Liver (tissue), 3 donors: ENCODE results near the gene SLC9A3.

Source experiments
- ATF3 ChIP-seq: IDR thresholded peaks from 2 replicates; pipeline ENCODE4 v1.6.1; 2016; ENCODE audit warnings: antibody characterized with exemption
- CTCF ChIP-seq: fragments of 150-350 bp; IDR thresholded peaks from 2 replicates; pipeline ENCODE4 v1.5.1; 2017; ENCODE audit warnings: improper control_type of control experiment, low read depth, low read length; ENCODE audit not compliant: missing input control
- EGR1 ChIP-seq, 2 donors: IDR thresholded peaks; 2 replicates each; pipeline ENCODE4 v1.6.1; 2016 to 2018; ENCODE audit warnings: antibody characterized with exemption in 2 of 2, low read depth in 2 of 2
- GABPA ChIP-seq, 2 donors: IDR thresholded peaks in 1 of 2; conservative IDR thresholded peaks in 1 of 2; 2 replicates each; pipeline ENCODE4 v1.6.1; 2016; ENCODE audit warnings: antibody characterized with exemption in 2 of 2, mild to moderate bottlenecking in 1 of 2, moderate library complexity in 1 of 2
- JUND ChIP-seq, 2 donors: IDR thresholded peaks; 2 replicates each; pipeline ENCODE4 v1.6.1; 2016; ENCODE audit warnings: antibody characterized with exemption in 2 of 2
- MAX ChIP-seq: IDR thresholded peaks from 2 replicates; pipeline ENCODE4 v1.6.1; 2016; ENCODE audit warnings: antibody characterized with exemption
- RAD21 ChIP-seq, 2 donors: IDR thresholded peaks; 2 replicates each; pipeline ENCODE4 v1.6.1; 2016; ENCODE audit warnings: antibody characterized with exemption in 2 of 2, mild to moderate bottlenecking in 2 of 2
- REST ChIP-seq: IDR thresholded peaks from 2 replicates; pipeline ENCODE4 v1.6.1; 2016; ENCODE audit warnings: antibody characterized with exemption, mild to moderate bottlenecking
- RXRA ChIP-seq, 2 donors: IDR thresholded peaks; 2 replicates each; pipeline ENCODE4 v1.6.1; 2017 to 2018; ENCODE audit warnings: antibody characterized with exemption in 2 of 2, mild to moderate bottlenecking in 1 of 2
- TAF1 ChIP-seq: conservative IDR thresholded peaks from 2 replicates; pipeline ENCODE4 v1.6.1; 2016; ENCODE audit warnings: antibody characterized with exemption, mild to moderate bottlenecking
- YY1 ChIP-seq: IDR thresholded peaks from 2 replicates; pipeline ENCODE4 v1.6.1; 2016; ENCODE audit warnings: antibody characterized with exemption, mild to moderate bottlenecking
- donor health status: healthy.
- donor health status: healthy.

- TF ChIP-seq CTCF = no peak
- TF ChIP-seq ATF3 = no peak
- no peak for TF ChIP-seq GABPA (IDR thresholded peaks at IDR 0.05 in 1 of 2, conservative IDR thresholded peaks at IDR 0.05 in 1 of 2)
- no peak for TF ChIP-seq YY1
- TF ChIP-seq MAX = no peak
- TF ChIP-seq RXRA (IDR thresholded peaks at IDR 0.05) = no peak
- TF ChIP-seq REST = no peak
- TF ChIP-seq RAD21 (IDR thresholded peaks at IDR 0.05) = no peak
- TF ChIP-seq JUND (IDR thresholded peaks at IDR 0.05) = no peak
- TF ChIP-seq TAF1 = no peak
- no peak for TF ChIP-seq EGR1 (IDR thresholded peaks at IDR 0.05; ENCODE audit: low read depth in 2 of 2)
Observed at GRCh38 chr5:483011-483410, 41.2 kb downstream of the SLC9A3 start.
